Astrocyte of the spinal cord (primary cell): ENCODE results near the gene IKZF5.

Experiments used
- DNase-seq: peaks from one replicate; pipeline ENCODE4 v3.0.0; 2011; ENCODE audit warnings: low read depth, low spot score
- H3K4me3 ChIP-seq: 2 replicates; pipeline ENCODE4 v1.5.1; 2011; ENCODE audit warnings: low read depth, mild to moderate bottlenecking, low read length, moderate library complexity
- in situ Hi-C: cut with HindIII; loops from 2 replicates; pipeline ENCODE4 v1.10.0; 2017; ENCODE audit warnings: low sequenced_read_pairs
- TF ChIP-seq, protein P1 (sequence below): IDR thresholded peaks from 2 replicates; pipeline ENCODE4 v1.5.1; 2012; ENCODE audit warnings: low read depth, mild to moderate bottlenecking, low read length, inconsistent platforms

The IKZF5 gene

DNA sequence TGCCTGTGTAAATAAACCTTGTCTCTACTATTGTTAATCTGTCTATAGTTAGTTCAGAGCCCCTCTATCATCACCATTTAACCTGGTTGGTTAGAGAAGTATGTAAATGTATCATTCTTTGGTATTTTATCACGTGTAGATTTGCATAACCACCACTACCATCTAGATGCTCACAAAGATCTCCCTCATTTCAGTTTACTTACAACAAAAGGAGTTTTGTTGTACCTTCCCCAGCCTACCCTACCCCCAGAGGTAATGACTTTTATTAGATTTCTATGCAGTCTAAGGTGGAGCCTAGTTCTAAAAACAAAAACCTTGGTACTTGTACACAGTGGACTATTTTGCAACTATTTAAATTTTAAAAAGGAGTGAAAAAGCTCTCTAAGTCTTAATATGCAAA lies 17.7 kb upstream of the IKZF5 start:
- in situ Hi-C loops: no loop called here
- H3K4me3 ChIP-seq: no peak overlapping the region
- TF ChIP-seq, protein P1, sequence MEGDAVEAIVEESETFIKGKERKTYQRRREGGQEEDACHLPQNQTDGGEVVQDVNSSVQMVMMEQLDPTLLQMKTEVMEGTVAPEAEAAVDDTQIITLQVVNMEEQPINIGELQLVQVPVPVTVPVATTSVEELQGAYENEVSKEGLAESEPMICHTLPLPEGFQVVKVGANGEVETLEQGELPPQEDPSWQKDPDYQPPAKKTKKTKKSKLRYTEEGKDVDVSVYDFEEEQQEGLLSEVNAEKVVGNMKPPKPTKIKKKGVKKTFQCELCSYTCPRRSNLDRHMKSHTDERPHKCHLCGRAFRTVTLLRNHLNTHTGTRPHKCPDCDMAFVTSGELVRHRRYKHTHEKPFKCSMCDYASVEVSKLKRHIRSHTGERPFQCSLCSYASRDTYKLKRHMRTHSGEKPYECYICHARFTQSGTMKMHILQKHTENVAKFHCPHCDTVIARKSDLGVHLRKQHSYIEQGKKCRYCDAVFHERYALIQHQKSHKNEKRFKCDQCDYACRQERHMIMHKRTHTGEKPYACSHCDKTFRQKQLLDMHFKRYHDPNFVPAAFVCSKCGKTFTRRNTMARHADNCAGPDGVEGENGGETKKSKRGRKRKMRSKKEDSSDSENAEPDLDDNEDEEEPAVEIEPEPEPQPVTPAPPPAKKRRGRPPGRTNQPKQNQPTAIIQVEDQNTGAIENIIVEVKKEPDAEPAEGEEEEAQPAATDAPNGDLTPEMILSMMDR: no peak
- no peak for DNase-seq

DNA sequence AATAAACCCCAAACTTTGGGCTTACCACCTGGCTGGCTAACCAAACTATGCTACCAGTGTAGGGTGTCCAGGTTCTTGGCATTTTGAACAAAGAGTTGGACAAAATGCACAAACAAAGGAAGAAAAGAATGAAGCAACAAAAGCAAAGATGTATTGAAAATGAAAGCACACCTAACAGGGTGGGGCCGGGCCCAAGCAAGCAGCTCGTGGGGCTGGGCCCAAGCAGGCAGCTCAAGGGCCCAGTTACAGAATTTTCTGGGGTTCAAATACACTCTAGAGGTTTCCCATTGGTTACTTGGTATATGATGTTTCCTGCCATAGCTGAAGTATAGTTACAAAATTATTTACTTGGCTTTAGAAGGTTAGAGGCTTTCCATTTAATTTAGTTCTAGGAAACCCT lies 15.9 kb upstream of the IKZF5 start:
- no peak for DNase-seq
- no peak overlapping the region for H3K4me3 ChIP-seq
- TF ChIP-seq, protein P1: no peak
- in situ Hi-C loops: no loop called here

DNA sequence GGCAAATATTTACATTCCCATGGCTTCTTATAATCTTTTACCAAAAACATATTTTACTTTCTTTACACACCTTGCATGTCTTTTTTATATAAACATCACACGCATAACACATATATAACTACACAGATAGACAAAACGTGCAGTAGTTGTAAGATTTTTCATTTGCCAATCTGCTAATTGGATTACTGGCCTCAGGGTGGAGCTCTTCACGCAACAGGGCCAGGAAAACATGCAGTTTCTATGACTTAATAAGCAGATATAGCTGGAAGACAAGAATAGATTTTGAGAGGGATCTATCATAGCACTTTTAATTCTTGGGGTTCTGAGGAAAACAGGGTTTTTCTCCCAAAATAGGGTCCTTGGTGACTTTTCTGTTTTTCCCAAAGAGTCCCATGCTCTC lies 12.9 kb upstream of the IKZF5 start:
- in situ Hi-C loops: no loop called here
- DNase-seq: peak; percentile 14
- TF ChIP-seq, protein P1: peak; percentile 53
- H3K4me3 ChIP-seq: no peak overlapping the region

DNA sequence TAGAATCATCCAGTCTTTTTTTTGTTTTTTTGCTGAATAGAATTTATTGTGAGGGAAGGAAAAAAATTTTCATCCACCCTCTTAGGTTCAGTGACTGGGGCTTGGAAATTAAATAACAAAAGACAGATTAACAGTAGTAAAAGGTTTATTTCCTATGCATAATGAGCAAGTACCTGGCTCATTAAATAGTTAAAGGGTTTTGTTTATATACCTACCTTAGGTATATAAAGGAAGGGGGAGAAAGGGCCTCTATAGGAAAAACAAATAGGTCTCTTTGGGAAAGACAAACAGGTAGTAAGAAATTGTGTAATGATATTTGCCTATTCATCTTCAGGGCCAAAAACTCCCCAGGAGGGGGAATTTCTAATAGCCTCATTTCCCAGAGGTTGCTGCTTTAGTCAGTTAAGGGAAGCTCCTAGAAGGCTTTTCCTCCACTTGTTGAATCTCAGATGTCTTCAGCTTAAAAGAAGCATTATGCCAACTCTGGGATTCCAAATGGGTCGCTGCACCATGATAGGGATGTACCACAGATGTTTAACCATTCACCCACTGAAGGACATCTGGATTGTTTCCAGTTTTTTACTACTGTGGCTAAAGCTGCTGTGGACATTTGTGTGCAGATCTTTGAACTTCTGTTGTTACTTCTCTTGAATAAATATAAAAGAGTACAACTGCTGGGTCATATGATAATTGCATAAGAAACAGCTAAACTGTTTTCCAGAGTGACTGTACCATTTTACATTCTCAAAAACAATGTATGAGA lies 11.5 kb upstream of the IKZF5 start:
- no peak for DNase-seq
- no peak overlapping the region for H3K4me3 ChIP-seq
- in situ Hi-C loops: no loop called here
- TF ChIP-seq, protein P1: no peak

DNA sequence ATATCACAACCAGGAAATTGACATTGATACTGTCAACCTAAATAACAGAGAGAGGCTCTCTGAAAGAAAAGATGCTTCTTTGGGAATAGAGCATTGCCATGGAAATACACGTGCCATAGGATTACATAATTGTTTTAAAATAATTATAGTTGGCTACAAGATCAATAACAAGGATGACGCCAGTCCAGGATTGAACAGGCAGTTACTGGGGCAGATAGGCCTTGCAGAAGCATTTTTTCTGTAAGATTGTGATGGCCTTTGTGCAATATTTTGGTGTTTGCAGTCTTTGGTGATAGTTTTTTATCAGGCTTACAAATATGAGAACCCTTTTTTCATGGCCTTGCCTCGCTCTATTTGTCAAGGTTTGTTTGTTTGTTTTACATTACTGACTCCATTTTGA lies 10.7 kb upstream of the IKZF5 start:
- in situ Hi-C loops: no loop called here
- TF ChIP-seq, protein P1: no peak
- H3K4me3 ChIP-seq: no peak overlapping the region
- no peak for DNase-seq

DNA sequence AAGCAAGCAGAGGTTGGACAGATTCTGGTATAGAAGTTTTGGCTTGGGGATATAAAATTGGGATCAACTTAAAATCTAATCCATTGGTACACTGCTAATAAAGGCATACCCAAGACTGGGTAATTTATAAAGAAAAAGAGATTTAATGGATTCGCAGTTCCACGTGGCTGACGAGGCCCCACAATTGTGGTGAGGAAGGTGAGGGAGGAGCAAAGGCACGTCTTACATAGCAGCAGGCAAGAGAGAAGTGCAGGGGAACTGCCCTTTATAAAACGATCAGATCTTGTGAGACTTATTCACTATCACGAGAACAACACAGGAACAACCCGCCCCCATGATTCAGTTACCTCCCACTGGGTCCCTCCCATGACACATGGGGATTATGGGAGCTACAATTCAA lies 9.9 kb upstream of the IKZF5 start:
- no peak overlapping the region for H3K4me3 ChIP-seq
- TF ChIP-seq, protein P1: no peak
- no peak for DNase-seq
- in situ Hi-C loops: no loop called here
